Mucosa of descending colon (tissue), 3 donors: Measurements from ENCODE around the gene HMOX1. TPM values are rescaled to one million over a fixed set of nuclear protein-coding genes. Genes with fewer than 3 reads are reported as not detected.
"Not testable (repeated sequence)": the region's sequence is repeated elsewhere in the genome, so short reads cannot be mapped to it uniquely, and the experiment has no call there.

Experiments
- ATAC-seq: fragments of 200-7000 bp; cut with Tn5 transposase; one replicate; pipeline ENCODE4 v1.9.1; 2020; ENCODE audit warnings: mild to moderate bottlenecking, moderate library complexity
- DNase-seq, 3 donors: peaks; one replicate each; pipeline ENCODE4 v3.0.0-alpha.2; 2020
- H3K36me3 ChIP-seq: fragments of 200-600 bp; one replicate; pipeline ENCODE4 v1.8.0; 2021; ENCODE audit warnings: low read depth, mild to moderate bottlenecking
- H3K4me1 ChIP-seq: fragments of 200-600 bp; one replicate; pipeline ENCODE4 v1.8.0; 2021; ENCODE audit warnings: low read depth, mild to moderate bottlenecking
- H3K4me3 ChIP-seq: fragments of 200-600 bp; one replicate; pipeline ENCODE4 v1.8.0; 2021; ENCODE audit warnings: mild to moderate bottlenecking
- H3K9me3 ChIP-seq: fragments of 200-600 bp; one replicate; pipeline ENCODE4 v1.8.0; 2021; ENCODE audit warnings: mild to moderate bottlenecking
- intact Hi-C, 2 donors: fragments of 100-400 bp; cut with DNase I in 1 of 2; cut with micrococcal nuclease in 1 of 2; formaldehyde crosslinking; loops; one replicate each; pipeline versions ENCODE4 v1.11.0 to v1.11.1; 2022; cut with DNase I, micrococcal nuclease
- total RNA-seq, 3 donors: library from RNA; stranded (reverse); fragmentation: NEBNext Ultra II Directional in 2 of 3; extraction: Animal tissue kit (Norgen Biotek cat#: 25700) in 2 of 3; gene quantifications; one replicate each; pipeline versions ENCODE4 v1.2.1 to v1.2.4, GENCODE V29; 2021 to 2023
- TF ChIP-seq, protein P1 (sequence below): fragments of 200-600 bp; IDR thresholded peaks from one replicate; pipeline ENCODE4 v1.8.0; 2022; ENCODE audit warnings: antibody characterized with exemption, mild to moderate bottlenecking
- donor health status: DM: no; HTN: no; CAD: no; lungs with moderate emphysema.
- donor health status: DM: no; HTN: no; CAD: no.
- donor health status: DM: no; HTN: yes; CAD: no.

HMOX1 gene
- total RNA-seq, 3 donors from 2014 or later = 33.8 to 71.4 (median 55.5) TPM

- no peak overlapping the region for H3K4me3 ChIP-seq
- H3K4me1 ChIP-seq = peaks cover 7% of the 10 kb centered on the region
- DNase-seq (no peak), ATAC-seq (no peak)
- H3K9me3 ChIP-seq = peaks cover 8% of the 10 kb centered on the region
- intact Hi-C loops = loop anchor here (5.0 to 10.0 kb wide), 2 partner anchors 148 to 491 kb away; no protein-coding TSS in a partner anchor
- no peaks in the 10 kb centered on the region for H3K36me3 ChIP-seq
- TF ChIP-seq, protein P1, sequence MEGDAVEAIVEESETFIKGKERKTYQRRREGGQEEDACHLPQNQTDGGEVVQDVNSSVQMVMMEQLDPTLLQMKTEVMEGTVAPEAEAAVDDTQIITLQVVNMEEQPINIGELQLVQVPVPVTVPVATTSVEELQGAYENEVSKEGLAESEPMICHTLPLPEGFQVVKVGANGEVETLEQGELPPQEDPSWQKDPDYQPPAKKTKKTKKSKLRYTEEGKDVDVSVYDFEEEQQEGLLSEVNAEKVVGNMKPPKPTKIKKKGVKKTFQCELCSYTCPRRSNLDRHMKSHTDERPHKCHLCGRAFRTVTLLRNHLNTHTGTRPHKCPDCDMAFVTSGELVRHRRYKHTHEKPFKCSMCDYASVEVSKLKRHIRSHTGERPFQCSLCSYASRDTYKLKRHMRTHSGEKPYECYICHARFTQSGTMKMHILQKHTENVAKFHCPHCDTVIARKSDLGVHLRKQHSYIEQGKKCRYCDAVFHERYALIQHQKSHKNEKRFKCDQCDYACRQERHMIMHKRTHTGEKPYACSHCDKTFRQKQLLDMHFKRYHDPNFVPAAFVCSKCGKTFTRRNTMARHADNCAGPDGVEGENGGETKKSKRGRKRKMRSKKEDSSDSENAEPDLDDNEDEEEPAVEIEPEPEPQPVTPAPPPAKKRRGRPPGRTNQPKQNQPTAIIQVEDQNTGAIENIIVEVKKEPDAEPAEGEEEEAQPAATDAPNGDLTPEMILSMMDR = no peak
These were observed 53.3 kb downstream of the HMOX1 start for GRCh38 chr22:35434061-35434710.

GRCh38 chr22:35435201-35435740, 54.4 kb downstream of the HMOX1 start:
- H3K36me3 ChIP-seq = no peaks in the 10 kb centered on the region
- peaks cover 7% of the 10 kb centered on the region for H3K4me1 ChIP-seq
- no peak for DNase-seq
- intact Hi-C loops = loop anchor here in 1 of 2 donors (10.0 kb wide), 1 partner anchor 490 kb away; no protein-coding TSS in a partner anchor
- peaks cover 8% of the 10 kb centered on the region for H3K9me3 ChIP-seq
- no peak overlapping the region for H3K4me3 ChIP-seq
- ATAC-seq = no peak
- TF ChIP-seq, protein P1 = no peak

DNA sequence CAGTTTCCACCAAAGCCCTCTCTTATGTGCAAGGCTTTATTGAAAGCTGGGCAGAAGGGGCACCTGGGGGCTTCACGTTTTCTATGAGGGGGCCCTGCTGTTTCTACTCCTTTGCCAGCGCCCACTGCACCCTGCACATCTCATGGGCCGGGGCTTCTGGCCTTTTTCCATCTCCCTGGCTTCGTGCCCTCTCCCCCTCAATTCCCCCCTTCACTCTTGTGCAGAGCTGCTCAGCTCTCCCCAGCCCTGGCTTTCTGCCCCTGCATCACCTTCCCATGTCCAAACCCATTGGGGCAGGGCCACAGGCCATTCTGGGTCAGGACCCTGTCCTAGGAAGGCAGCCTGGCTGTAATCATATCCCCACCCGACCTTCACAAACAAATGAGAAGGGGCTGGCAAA, 55.5 kb downstream of the HMOX1 start:
- peaks cover 8% of the 10 kb centered on the region for H3K9me3 ChIP-seq
- peaks cover 3% of the 10 kb centered on the region for H3K4me1 ChIP-seq
- H3K36me3 ChIP-seq = no peaks in the 10 kb centered on the region
- intact Hi-C loops = loop anchor here in 1 of 2 donors (10.0 kb wide), 1 partner anchor 488 kb away; no protein-coding TSS in a partner anchor
- H3K4me3 ChIP-seq = no peak overlapping the region
- TF ChIP-seq, protein P1 = no peak
- ATAC-seq (no peak), DNase-seq (no peak)

DNA sequence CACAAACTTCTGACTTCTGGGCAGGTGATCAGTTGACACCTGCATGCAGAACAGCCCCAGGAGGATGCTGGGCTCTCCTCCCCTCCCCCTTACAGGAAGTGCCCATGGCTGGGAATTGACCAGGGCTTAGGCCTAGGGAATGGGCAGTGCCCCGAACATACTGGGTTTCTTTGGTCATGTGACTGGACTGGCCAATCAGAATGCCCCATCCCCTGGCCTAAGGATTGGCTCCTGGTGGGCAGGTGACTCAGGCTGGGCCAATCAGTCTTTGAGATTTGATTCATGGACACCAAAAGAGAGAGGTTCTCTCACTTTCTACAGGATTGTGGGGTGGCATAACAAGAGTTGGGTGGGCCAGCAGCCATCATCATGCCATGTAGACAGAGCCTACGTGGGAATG, 56.2 kb downstream of the HMOX1 start:
- H3K9me3 ChIP-seq = peaks cover 8% of the 10 kb centered on the region
- ATAC-seq = peak; percentile 39
- intact Hi-C loops = loop anchor here in 1 of 2 donors (10.0 kb wide), 1 partner anchor 488 kb away; no protein-coding TSS in a partner anchor
- TF ChIP-seq, protein P1 = no peak
- H3K4me3 ChIP-seq = no peak overlapping the region
- no peaks in the 10 kb centered on the region for H3K4me1 ChIP-seq
- DNase-seq = no peak
- no peaks in the 10 kb centered on the region for H3K36me3 ChIP-seq

DNA sequence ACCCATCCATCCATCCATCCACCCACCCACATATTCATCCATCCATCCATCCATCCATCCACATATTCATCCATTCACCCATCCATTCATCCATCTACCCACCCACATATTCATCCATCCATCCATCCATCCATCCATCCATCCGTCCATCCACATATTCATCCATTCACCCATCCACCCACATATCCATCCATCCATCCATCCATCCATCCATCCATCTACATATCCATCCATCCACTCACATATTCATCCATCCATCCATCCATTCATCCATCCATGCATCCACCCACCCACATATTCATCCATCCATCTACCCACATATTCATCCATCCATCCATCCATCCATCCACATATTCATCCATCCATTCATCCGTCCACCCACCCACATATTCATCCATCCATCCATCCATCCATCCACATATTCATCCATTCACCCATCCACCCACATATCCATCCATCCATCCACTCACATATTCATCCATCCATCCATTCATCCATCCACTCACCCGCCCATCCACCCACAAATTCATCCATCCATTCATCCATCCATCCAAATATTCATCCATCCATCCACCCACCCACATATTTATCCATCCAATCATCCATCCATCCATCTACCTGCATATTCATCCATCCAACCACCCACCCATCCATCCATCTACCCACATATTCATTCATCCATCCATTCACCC, 57.9 kb downstream of the HMOX1 start:
- not testable (repeated sequence) for ATAC-seq, H3K4me3 ChIP-seq, H3K4me1 ChIP-seq, DNase-seq, H3K36me3 ChIP-seq, H3K9me3 ChIP-seq
- intact Hi-C loops = loop anchor here in 1 of 2 donors (10.0 kb wide), 1 partner anchor 486 kb away; no protein-coding TSS in a partner anchor

DNA sequence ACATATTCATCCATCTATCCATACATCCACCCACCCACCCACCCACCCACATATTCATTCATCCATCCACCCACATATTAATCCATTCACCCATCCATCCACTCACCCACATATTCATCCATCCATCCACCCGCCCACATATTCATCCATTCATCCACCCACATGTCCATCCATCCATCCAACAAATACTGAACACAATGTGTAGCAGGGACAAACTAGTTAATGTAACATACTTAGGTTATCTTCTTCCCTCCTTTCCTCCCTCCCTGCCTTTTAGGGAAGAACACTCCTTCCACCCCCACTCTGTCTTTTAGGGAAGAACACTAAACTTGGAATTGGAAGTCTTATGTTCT, 58.4 kb downstream of the HMOX1 start:
- ATAC-seq (no peak), DNase-seq (no peak)
- TF ChIP-seq, protein P1 = no peak
- intact Hi-C loops = loop anchor here in 1 of 2 donors (10.0 kb wide), 1 partner anchor 485 kb away; no protein-coding TSS in a partner anchor
- Histone ChIP-seq H3K4me1 (no peaks in the 10 kb centered on the region), H3K9me3 (no peaks in the 10 kb centered on the region), H3K36me3 (no peaks in the 10 kb centered on the region), H3K4me3 (no peak overlapping the region)
